Natural killer cell (primary cell): ENCODE measurements around the gene NEK5. TPM values are rescaled to one million over a fixed set of nuclear protein-coding genes. Genes with fewer than 3 reads are reported as not detected.

ENCODE experiments used
- ATAC-seq, 3 donors: fragments of 150-1000 bp in 2 of 3; fragments of 200-7000 bp in 1 of 3; cut with Tn5 transposase; 1 replicate in 1 of 3; 2 replicates in 2 of 3; pipeline ENCODE4 v1.10.0; 2021; ENCODE audit warnings: mild to moderate bottlenecking in 2 of 3, moderate library complexity in 2 of 3
- DNase-seq, 2 donors: peaks; one replicate each; pipeline versions ENCODE4 v3.0.0 to v3.0.0-alpha.2; 2013 to 2021; ENCODE audit warnings: mixed read lengths in 1 of 2
- H3K27ac ChIP-seq: one replicate; pipeline ENCODE4 v1.5.1; 2013; ENCODE audit warnings: mild to moderate bottlenecking, low read length
- H3K27me3 ChIP-seq: one replicate; pipeline ENCODE4 v1.6.1; 2013; ENCODE audit warnings: low read length; ENCODE audit not compliant: control insufficient read depth, insufficient read depth
- H3K36me3 ChIP-seq: one replicate; pipeline ENCODE4 v1.6.1; 2013; ENCODE audit warnings: low read length; ENCODE audit not compliant: control insufficient read depth, insufficient read depth
- H3K4me1 ChIP-seq: one replicate; pipeline ENCODE4 v1.6.1; 2013; ENCODE audit warnings: low read length; ENCODE audit not compliant: control insufficient read depth, insufficient read depth
- H3K4me3 ChIP-seq: one replicate; pipeline ENCODE4 v1.5.1; 2013; ENCODE audit warnings: low read length
- H3K9me3 ChIP-seq: one replicate; pipeline ENCODE4 v1.6.1; 2013; ENCODE audit warnings: low read length; ENCODE audit not compliant: control insufficient read depth, insufficient read depth
- H3K27ac Mint-ChIP-seq, 2 donors: one replicate each; pipeline ENCODE4 v1.8.0; 2022; ENCODE audit warnings: mild to moderate bottlenecking in 2 of 2, mixed read lengths in 2 of 2, moderate library complexity in 1 of 2
- H3K27me3 Mint-ChIP-seq, 2 donors: one replicate each; pipeline ENCODE4 v1.8.0; 2022; ENCODE audit warnings: low read depth in 2 of 2, mixed read lengths in 2 of 2
- H3K36me3 Mint-ChIP-seq: one replicate; pipeline ENCODE4 v1.8.0; 2022; ENCODE audit warnings: mixed read lengths
- H3K4me1 Mint-ChIP-seq, 2 donors: one replicate each; pipeline ENCODE4 v1.8.0; 2022; ENCODE audit warnings: mixed read lengths in 2 of 2
- H3K4me3 Mint-ChIP-seq: one replicate; pipeline ENCODE4 v1.8.0; 2022; ENCODE audit warnings: mild to moderate bottlenecking, moderate library complexity, mixed read lengths
- H3K9me3 Mint-ChIP-seq, 2 donors: one replicate each; pipeline ENCODE4 v1.8.0; 2022; ENCODE audit warnings: mixed read lengths in 2 of 2
- WGBS: methylation state at CpG from one replicate; pipeline ENCODE4 v1.1.7; 2013; ENCODE audit warnings: missing lambda C conversion rate; ENCODE audit not compliant: insufficient coverage; 5-methylcytosine and 5-hydroxymethylcytosine counted together
- intact Hi-C: fragments of 100-400 bp; cut with micrococcal nuclease; formaldehyde crosslinking; loops from one replicate; pipeline ENCODE4 v1.14.2; 2022
- total RNA-seq, 4 donors: library from RNA; stranded (reverse); fragments of 120-200 nt in 1 of 4; gene quantifications; one replicate each; pipeline versions ENCODE4 v1.2.3 to v1.2.4, GENCODE V29; 2013 to 2022
- TF ChIP-seq, protein P1 (sequence below): fragments of 200-600 bp; IDR thresholded peaks from one replicate; pipeline ENCODE4 v1.8.0; 2022; ENCODE audit warnings: antibody characterized with exemption

NEK5 gene
- total RNA-seq, 3 donors from 2014 or later (not counting 1 experiment from before 2014, with no cell fraction given): 0.13 TPM; not detected in 2

- Mint-ChIP-seq H3K27ac (no peak overlapping the region), H3K4me1 (no peaks in the 10 kb centered on the region), H3K9me3 (no peaks in the 10 kb centered on the region), H3K36me3 (no peaks in the 10 kb centered on the region), H3K27me3 (no peaks in the 10 kb centered on the region), H3K4me3 (no peak overlapping the region)
- Histone ChIP-seq H3K36me3 (peaks cover 4% of the 10 kb centered on the region), H3K9me3 (no peaks in the 10 kb centered on the region), H3K4me1 (no peaks in the 10 kb centered on the region), H3K27ac (no peak overlapping the region), H3K4me3 (no peak overlapping the region), H3K27me3 (no peaks in the 10 kb centered on the region)
- intact Hi-C loops: no loop called here
- WGBS: 89% methylated on average over 2 of the region's 3 CpGs
- DNase-seq (no peak), ATAC-seq (no peak)
- TF ChIP-seq, protein P1, sequence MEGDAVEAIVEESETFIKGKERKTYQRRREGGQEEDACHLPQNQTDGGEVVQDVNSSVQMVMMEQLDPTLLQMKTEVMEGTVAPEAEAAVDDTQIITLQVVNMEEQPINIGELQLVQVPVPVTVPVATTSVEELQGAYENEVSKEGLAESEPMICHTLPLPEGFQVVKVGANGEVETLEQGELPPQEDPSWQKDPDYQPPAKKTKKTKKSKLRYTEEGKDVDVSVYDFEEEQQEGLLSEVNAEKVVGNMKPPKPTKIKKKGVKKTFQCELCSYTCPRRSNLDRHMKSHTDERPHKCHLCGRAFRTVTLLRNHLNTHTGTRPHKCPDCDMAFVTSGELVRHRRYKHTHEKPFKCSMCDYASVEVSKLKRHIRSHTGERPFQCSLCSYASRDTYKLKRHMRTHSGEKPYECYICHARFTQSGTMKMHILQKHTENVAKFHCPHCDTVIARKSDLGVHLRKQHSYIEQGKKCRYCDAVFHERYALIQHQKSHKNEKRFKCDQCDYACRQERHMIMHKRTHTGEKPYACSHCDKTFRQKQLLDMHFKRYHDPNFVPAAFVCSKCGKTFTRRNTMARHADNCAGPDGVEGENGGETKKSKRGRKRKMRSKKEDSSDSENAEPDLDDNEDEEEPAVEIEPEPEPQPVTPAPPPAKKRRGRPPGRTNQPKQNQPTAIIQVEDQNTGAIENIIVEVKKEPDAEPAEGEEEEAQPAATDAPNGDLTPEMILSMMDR: no peak
Measured at GRCh38 chr13:52137489-52137888, 8.6 kb upstream of the NEK5 start.

DNA sequence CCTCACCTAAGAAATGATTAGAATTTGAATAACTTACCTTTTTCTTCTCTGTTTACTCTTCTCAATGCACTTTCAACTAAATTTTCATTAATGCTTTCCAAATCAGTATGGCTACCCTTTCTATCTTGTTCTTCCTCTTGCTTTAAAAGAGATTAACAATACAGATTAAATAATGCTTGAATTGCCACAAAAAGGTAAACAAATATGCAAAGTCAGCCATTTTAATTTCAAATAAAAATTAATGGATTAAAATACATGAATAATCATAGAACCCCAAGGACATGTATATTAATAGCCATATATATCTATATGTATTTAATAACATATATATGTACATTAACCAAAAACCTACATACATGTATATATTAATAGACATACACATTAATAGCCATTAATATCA lies 7.9 kb upstream of the NEK5 start:
- no peaks in the 10 kb centered on the region for H3K9me3 ChIP-seq
- no peak overlapping the region for H3K27ac ChIP-seq
- DNase-seq (no peak), ATAC-seq (no peak)
- H3K9me3 Mint-ChIP-seq: no peaks in the 10 kb centered on the region
- H3K36me3 Mint-ChIP-seq: no peaks in the 10 kb centered on the region
- H3K36me3 ChIP-seq: peaks cover 4% of the 10 kb centered on the region
- TF ChIP-seq, protein P1: no peak
- intact Hi-C loops: no loop called here
- no peak overlapping the region for H3K4me3 ChIP-seq
- H3K4me3 Mint-ChIP-seq: no peak overlapping the region
- no peaks in the 10 kb centered on the region for H3K4me1 ChIP-seq
- H3K27me3 Mint-ChIP-seq: no peaks in the 10 kb centered on the region
- H3K27ac Mint-ChIP-seq: no peak overlapping the region
- no peaks in the 10 kb centered on the region for H3K27me3 ChIP-seq
- no peaks in the 10 kb centered on the region for H3K4me1 Mint-ChIP-seq

- TF ChIP-seq, protein P1: no peak
- no peak overlapping the region for H3K27ac Mint-ChIP-seq
- peaks cover 4% of the 10 kb centered on the region for H3K36me3 ChIP-seq
- H3K27ac ChIP-seq: no peak overlapping the region
- H3K36me3 Mint-ChIP-seq: no peaks in the 10 kb centered on the region
- peaks cover 13 to 14% of the 10 kb centered on the region in 2 donors for H3K27me3 Mint-ChIP-seq
- peaks cover 10% of the 10 kb centered on the region for H3K27me3 ChIP-seq
- no peak overlapping the region for H3K4me3 ChIP-seq
- intact Hi-C loops: no loop called here
- DNase-seq: no peak
- peaks cover 17% of the 10 kb centered on the region for H3K4me1 ChIP-seq
- no peaks in the 10 kb centered on the region for H3K9me3 ChIP-seq
- no peak overlapping the region for H3K4me3 Mint-ChIP-seq
- H3K4me1 Mint-ChIP-seq: peaks cover 12 to 22% of the 10 kb centered on the region in 2 donors
- H3K9me3 Mint-ChIP-seq: no peaks in the 10 kb centered on the region
- no peak for ATAC-seq
Measured at GRCh38 chr13:52130641-52131040, 1.8 kb upstream of the NEK5 start.
